Measurements from ENCODE around the gene PDLIM7.

The PDLIM7 gene

GRCh38 chr5:177472460-177473442 lies 24.7 kb downstream of the PDLIM7 start:
- DNase-seq = no peak

GRCh38 chr5:177471610-177472356 lies 25.6 kb downstream of the PDLIM7 start:
- DNase-seq = no peak

- DNase-seq = no peak
These were observed 26.5 kb downstream of the PDLIM7 start for GRCh38 chr5:177470759-177471536.

- no peak for DNase-seq
These were observed 27.5 kb downstream of the PDLIM7 start for GRCh38 chr5:177469750-177470525.

- DNase-seq = no peak
These were observed 28.4 kb downstream of the PDLIM7 start for GRCh38 chr5:177468685-177469628.

- DNase-seq = no peak
These were observed 29.1 kb downstream of the PDLIM7 start for GRCh38 chr5:177468329-177468684.

- DNase-seq = no peak
These were observed 30.0 kb downstream of the PDLIM7 start for GRCh38 chr5:177467436-177467835.

GRCh38 chr5:177466861-177467260 lies 30.5 kb downstream of the PDLIM7 start:
- no peak for DNase-seq

GRCh38 chr5:177465044-177465443 lies 32.4 kb downstream of the PDLIM7 start:
- DNase-seq = no peak

- DNase-seq = no peak
These were observed 35.3 kb downstream of the PDLIM7 start for GRCh38 chr5:177462021-177462670.

GRCh38 chr5:177459819-177460628 lies 37.4 kb downstream of the PDLIM7 start:
- DNase-seq = no peak

- DNase-seq = no peak
These were observed 38.0 kb downstream of the PDLIM7 start for GRCh38 chr5:177459357-177459756.

GRCh38 chr5:177458912-177459350 lies 38.5 kb downstream of the PDLIM7 start:
- no peak for DNase-seq

GRCh38 chr5:177457852-177458681 lies 39.3 kb downstream of the PDLIM7 start:
- DNase-seq = no peak

GRCh38 chr5:177456976-177457851 lies 40.2 kb downstream of the PDLIM7 start:
- peak; percentile 59 for DNase-seq

- no peak for DNase-seq
These were observed 40.8 kb downstream of the PDLIM7 start for GRCh38 chr5:177456591-177456964.

Data from NCI-H2081 treated with DMSO at 0.1 percent for 48 hours (cell line).